DMS153 treated with DMSO at 0.1 percent for 48 hours (cell line): ENCODE results near the gene SF3B5.
A peak's percentile ranks its signal among the peaks of the same experiment; 100 is the strongest.
"Not testable (repeated sequence)": the region's sequence is repeated elsewhere in the genome, so short reads cannot be mapped to it uniquely, and the experiment has no call there.

ENCODE experiments used
- DNase-seq: peaks from one replicate; lab custom pipeline; 2025; ENCODE audit not compliant: unreplicated experiment; lab: John Stamatoyannopoulos, UW

Gene SF3B5

DNA sequence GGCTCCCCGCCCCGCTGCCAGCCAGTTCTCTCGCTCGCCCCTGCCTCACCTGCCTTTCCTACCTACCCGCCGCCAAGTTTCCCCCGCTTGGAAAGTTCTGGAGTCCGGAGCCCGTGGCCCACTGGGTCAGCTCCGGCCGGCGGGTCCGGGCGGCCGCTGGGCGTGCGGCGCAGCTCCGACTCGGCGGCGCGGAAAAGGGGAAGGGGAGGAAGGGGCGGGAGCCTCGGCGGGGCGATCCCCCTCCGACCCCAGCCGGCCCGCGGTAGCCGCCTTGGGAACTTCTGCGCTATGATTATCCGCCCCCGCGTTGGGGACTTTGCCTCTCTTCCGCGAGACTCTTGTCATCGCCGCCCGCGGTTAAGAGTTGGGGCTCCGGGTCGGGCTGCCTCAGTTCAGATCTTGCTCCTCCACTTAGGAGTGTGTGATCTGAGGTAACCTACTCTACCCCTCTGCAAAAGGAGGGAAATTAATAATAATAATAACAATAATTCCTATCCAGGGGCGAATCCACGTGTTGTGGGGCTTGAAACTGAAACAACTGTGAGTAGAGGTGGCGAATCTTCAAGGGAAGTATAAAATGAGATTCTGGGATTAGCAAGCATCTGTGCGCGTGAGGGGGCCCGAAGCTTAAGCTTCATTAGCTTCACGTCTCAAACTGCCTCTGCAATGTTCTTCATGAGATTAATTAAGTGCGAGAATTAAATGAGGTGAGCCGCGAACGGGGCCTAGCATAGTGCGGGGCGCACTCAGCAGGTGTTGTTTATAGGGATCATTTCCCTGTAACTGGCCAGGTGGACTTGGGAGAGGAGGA is 30.8 kb downstream of the SF3B5 start:
- DNase-seq, result no peak

GRCh38 chr6:144063744-144064401 is 31.5 kb downstream of the SF3B5 start:
- peak; percentile 52 for DNase-seq

GRCh38 chr6:144063246-144063743 is 32.1 kb downstream of the SF3B5 start:
- no peak for DNase-seq

GRCh38 chr6:144062786-144063185 is 32.6 kb downstream of the SF3B5 start:
- no peak for DNase-seq

DNA sequence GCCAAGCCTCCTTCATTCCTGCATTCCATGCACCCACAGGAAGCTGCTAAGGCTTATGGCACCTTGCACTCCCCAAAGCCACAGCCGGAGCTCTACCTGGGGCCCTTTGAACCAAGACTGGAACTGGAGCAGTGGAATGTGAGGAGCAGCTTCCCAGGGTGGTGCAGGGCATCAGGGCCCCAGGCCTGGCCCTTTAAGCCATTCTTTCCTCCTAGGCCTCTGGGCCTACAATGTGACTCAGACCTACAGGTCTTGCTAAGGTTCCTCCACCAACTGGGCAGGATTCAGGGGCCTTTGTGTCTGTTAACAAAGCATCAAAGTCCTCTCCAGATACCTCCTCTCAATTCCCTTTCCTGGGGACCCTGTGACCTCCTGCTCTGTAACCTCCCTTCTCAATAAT is 36.2 kb downstream of the SF3B5 start:
- DNase-seq, result no peak

DNA sequence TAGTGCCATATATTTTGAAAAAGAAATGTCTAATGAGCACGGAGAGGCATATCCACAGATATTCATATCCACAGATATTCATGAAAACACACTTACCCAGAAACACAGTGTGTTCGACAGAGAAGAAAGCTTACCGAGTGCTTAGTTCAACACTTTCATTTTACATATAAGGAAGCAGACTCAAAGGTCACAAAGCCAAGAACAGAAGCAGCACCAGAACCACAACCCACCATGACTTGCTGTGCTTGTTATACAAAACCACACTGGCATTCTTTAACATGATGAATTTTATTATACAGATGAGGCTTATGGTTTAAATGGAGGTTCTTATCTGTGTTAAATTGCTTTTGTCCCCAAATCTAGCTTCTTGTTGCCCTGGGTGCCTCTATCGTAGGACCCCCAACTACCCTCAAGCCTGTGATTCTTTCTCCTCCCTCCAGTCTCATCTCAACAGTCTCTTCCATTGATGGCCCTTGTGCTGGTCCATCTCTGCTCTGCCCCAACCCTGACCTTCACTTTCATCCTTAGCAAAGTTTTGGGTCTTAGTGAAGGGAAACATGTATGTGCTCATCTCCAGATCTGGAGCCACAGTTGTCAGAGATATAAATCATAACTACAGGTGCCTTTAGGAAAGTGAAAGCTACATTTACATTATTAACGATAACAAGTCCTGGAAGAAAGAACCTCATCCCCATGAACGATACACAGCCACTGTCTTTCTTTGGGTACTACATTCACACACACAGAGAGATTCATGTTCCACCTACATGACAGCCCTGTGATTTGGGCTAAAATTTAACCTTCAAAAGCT is 40.0 kb downstream of the SF3B5 start:
- DNase-seq, result no peak

GRCh38 chr6:144053601-144054000 is 41.8 kb downstream of the SF3B5 start:
- no peak for DNase-seq

GRCh38 chr6:144052488-144052887 is 42.9 kb downstream of the SF3B5 start:
- DNase-seq, result no peak

- no peak for DNase-seq
Observed at GRCh38 chr6:144049386-144049785, 46.0 kb downstream of the SF3B5 start.

- no peak for DNase-seq
Observed at GRCh38 chr6:144047688-144048087, 47.7 kb downstream of the SF3B5 start.

DNA sequence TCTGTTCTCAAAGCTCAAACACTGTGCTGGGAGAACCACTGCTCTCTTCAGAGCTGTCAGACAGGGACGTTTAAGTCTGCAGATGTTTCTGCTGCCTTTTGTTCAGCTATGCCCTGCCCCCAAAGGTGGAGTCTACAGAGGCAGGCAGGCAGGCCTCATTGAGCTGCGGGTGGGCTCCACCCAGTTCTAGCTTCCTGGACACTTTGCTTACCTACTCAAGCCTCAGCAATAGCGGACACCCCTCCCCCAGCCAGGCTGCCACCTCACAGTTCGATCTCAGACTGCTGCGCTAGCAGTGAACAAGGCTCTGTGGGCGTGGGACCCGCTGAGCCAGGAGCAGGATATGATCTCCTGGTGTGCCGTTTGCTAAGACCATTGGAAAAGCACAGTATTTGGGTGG is 48.7 kb downstream of the SF3B5 start:
- not testable (repeated sequence) for DNase-seq

DNA sequence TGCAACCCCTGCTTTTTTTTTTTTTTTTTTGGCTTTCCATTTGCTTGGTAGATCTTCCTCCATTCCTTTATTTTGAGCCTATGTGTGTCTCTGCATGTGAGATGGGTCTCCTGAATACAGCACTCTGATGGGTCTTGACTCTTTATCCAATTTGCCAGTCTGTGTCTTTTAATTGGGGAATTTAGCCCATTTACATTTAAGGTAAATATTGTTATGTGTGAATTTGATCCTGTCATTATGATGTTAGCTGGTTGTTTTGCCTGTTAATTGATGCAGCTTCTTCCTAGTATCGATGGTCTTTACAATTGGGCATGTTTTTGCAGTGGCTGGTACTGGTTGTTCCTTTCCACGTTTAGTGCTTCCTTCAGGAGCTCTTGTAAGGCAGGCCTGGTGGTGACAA is 50.4 kb downstream of the SF3B5 start:
- DNase-seq, result not testable (repeated sequence)
